Naive thymus-derived CD8-positive, alpha-beta T cell (primary cell): Measurements from ENCODE around the gene TNFAIP8L2. TPM values are rescaled to one million over a fixed set of nuclear protein-coding genes. Genes with fewer than 3 reads are reported as not detected.

Experiments used
- ATAC-seq, 2 donors: fragments of 150-1000 bp; cut with Tn5 transposase in 1 of 2; sonication (Bioruptor Pico), chemical (Tn5 transposase) in 1 of 2; 1 replicate in 1 of 2; 2 replicates in 1 of 2; pipeline ENCODE4 v1.10.0; 2021; ENCODE audit warnings: mild to moderate bottlenecking in 2 of 2, moderate library complexity in 2 of 2
- POLR2A ChIA-PET: fragments of 350-600 bp; sonication (Branson Sonifier 250); formaldehyde crosslinking; loops from one replicate; lab custom pipeline; 2021; ENCODE audit warnings: antibody characterized with exemption; lab: Charles Lee
- DNase-seq, 10 donors: peaks; one replicate each; pipeline versions ENCODE4 v3.0.0 to v3.0.0-alpha.2; 2020 to 2022
- H3K27ac Mint-ChIP-seq, 10 donors: one replicate each; pipeline ENCODE4 v1.8.0; 2020 to 2022; ENCODE audit warnings: mild to moderate bottlenecking in 10 of 10, mixed read lengths in 10 of 10, moderate library complexity in 4 of 10, inconsistent platforms in 1 of 10
- H3K27me3 Mint-ChIP-seq, 5 donors: one replicate each; pipeline ENCODE4 v1.8.0; 2021 to 2022; ENCODE audit warnings: mixed read lengths in 5 of 5
- H3K36me3 Mint-ChIP-seq, 3 donors: one replicate each; pipeline ENCODE4 v1.8.0; 2020 to 2022; ENCODE audit warnings: mixed read lengths in 3 of 3, mild to moderate bottlenecking in 2 of 3, inconsistent platforms in 1 of 3
- H3K4me1 Mint-ChIP-seq, 4 donors: one replicate each; pipeline ENCODE4 v1.8.0; 2021 to 2022; ENCODE audit warnings: mixed read lengths in 4 of 4
- H3K4me3 Mint-ChIP-seq, 10 donors: one replicate each; pipeline ENCODE4 v1.8.0; 2020 to 2022; ENCODE audit warnings: mild to moderate bottlenecking in 10 of 10, mixed read lengths in 10 of 10, moderate library complexity in 6 of 10, inconsistent platforms in 1 of 10
- H3K9me3 Mint-ChIP-seq, 9 donors: one replicate each; pipeline ENCODE4 v1.8.0; 2020 to 2022; ENCODE audit warnings: mixed read lengths in 9 of 9, mild to moderate bottlenecking in 3 of 9, inconsistent platforms in 1 of 9, moderate library complexity in 1 of 9
- polyA plus RNA-seq, 3 donors: library from polyadenylated mRNA; unstranded; fragments of 300-500 nt; fragmentation: Illumina TruSeq; gene quantifications; one replicate each; pipeline ENCODE4 v1.2.3, GENCODE V29; 2021
- total RNA-seq, 8 experiments: library from RNA in 2 of 8; stranded (reverse) in 2 of 8; gene quantifications; one replicate each; pipeline ENCODE4 v1.2.3 and lab custom pipeline; 2021 to 2026

The TNFAIP8L2 gene
- total RNA-seq: 10 to 100 TPM; 31.5 to 33.1 TPM
- 10 to 100 TPM in 2 of 3 donors, 1 to 10 TPM in 1; 9.9 to 37.4 (median 11.7) TPM for polyA plus RNA-seq
- 3.4 to 20.6 (median 12.8) reads per million in 6 experiments for total RNA-seq (lab: John Stamatoyannopoulos, UW)

DNA sequence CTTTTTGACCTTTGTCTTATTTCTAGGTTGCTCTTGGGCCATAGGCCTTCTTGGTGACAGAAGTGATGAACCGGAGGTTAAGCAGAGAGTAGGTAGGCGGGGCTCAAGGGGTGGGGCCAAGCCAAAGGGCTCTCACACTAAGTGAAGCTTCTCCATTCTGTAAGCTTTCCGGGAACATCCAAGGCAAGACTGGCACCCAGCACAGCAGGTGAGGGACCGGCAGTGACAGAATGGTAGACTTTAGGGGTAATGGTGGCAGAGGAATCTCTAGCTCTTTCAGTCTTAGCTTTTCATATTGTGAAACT is at the start of gene TNFAIP8L2:
TSS of gene TNFAIP8L2 (plus strand) at position 135 of the 305 bp plus-strand sequence. CDS start 2,049 bp downstream, outside the sequence.
- Mint-ChIP-seq H3K4me3 (peak within 1 kb of the TSS; percentile 96 to 100 (median 99)), H3K27me3 (no peaks in the 10 kb centered on the region), H3K36me3 (peaks cover 0 to 25% (median 22%) of the 10 kb centered on the region in 3 donors), H3K4me1 (peaks cover 27 to 53% (median 49%) of the 10 kb centered on the region in 4 donors), H3K9me3 (no peaks in the 10 kb centered on the region), H3K27ac (peak within 1 kb of the TSS; percentile 88 to 98 (median 95))
- peak; percentile 54 to 81 (median 62) for DNase-seq
- peak; percentile 82 to 85 for ATAC-seq
- POLR2A ChIA-PET: interaction anchor here (0.8 to 4.0 kb wide), 27 partner anchors 10 to 793 kb away, joined by 3 to 61 read pairs (median 7); partner anchors contain the start of genes C1orf56, CDC42SE1, GABPB2 and LYSMD1

- ATAC-seq: no peak
- DNase-seq: no peak
- peaks cover 0 to 2% (median 0%) of the 10 kb centered on the region in 4 donors for H3K4me1 Mint-ChIP-seq
- H3K27ac Mint-ChIP-seq: peak overlapping the region in 1 of 10 donors; percentile 37
- H3K4me3 Mint-ChIP-seq: no peak overlapping the region
- no peaks in the 10 kb centered on the region for H3K9me3 Mint-ChIP-seq
- H3K36me3 Mint-ChIP-seq: peaks cover 0 to 73% (median 0%) of the 10 kb centered on the region in 3 donors
- H3K27me3 Mint-ChIP-seq: no peaks in the 10 kb centered on the region
- POLR2A ChIA-PET: interaction anchor here (1.3 kb wide), 1 partner anchor 24 kb away, joined by 3 read pairs; no protein-coding TSS in a partner anchor
Observed at GRCh38 chr1:151106894-151107293, 49.6 kb upstream of the TNFAIP8L2 start.

DNA sequence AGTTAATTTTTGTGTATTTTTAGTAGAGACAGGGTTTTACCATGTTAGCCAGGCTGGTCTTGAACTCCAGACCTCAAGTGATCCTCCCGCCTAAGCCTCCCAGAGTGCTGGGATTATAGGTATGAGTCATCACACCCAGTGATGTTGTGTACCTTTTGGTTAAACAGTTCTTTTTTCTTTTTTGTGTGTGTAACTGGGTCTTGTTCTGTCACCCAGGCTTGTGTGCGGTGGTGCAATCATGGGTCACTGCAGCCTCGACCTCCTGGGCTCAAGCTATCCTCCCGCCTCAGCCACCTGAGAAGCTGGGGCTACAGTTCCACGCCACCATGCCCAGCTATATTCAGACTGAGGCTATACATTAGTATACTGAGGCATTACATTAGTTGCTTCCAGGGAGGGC is 48.1 kb upstream of the TNFAIP8L2 start:
- POLR2A ChIA-PET: no interaction called here
- H3K36me3 Mint-ChIP-seq: peaks cover 0 to 76% (median 0%) of the 10 kb centered on the region in 3 donors

GRCh38 chr1:151113877-151114276 is 42.6 kb upstream of the TNFAIP8L2 start:
- H3K36me3 Mint-ChIP-seq: peaks cover 5 to 66% (median 10%) of the 10 kb centered on the region in 3 donors
- H3K9me3 Mint-ChIP-seq: no peaks in the 10 kb centered on the region
- H3K4me3 Mint-ChIP-seq: no peak overlapping the region
- H3K27me3 Mint-ChIP-seq: no peaks in the 10 kb centered on the region
- no peak for DNase-seq
- no peaks in the 10 kb centered on the region for H3K4me1 Mint-ChIP-seq
- no peak overlapping the region for H3K27ac Mint-ChIP-seq
- ATAC-seq: no peak
- POLR2A ChIA-PET: interaction anchor here (0.6 kb wide), 1 partner anchor 31 kb away, joined by 6 read pairs; no protein-coding TSS in a partner anchor

More for the DNA sequence above, 48.1 kb upstream of the TNFAIP8L2 start:
- DNase-seq: no peak
- peaks cover 0 to 2% (median 0%) of the 10 kb centered on the region in 4 donors for H3K4me1 Mint-ChIP-seq
- no peak for ATAC-seq
- no peak overlapping the region for H3K27ac Mint-ChIP-seq
- H3K27me3 Mint-ChIP-seq: no peaks in the 10 kb centered on the region
- no peaks in the 10 kb centered on the region for H3K9me3 Mint-ChIP-seq
- no peak overlapping the region for H3K4me3 Mint-ChIP-seq

GRCh38 chr1:151124763-151125403 is 31.6 kb upstream of the TNFAIP8L2 start:
- Mint-ChIP-seq H3K9me3 (no peaks in the 10 kb centered on the region), H3K27ac (peak overlapping the region in 3 of 10 donors; percentile 18 to 66 (median 20)), H3K4me3 (no peak overlapping the region), H3K36me3 (peaks cover 0 to 58% (median 6%) of the 10 kb centered on the region in 3 donors), H3K4me1 (no peaks in the 10 kb centered on the region), H3K27me3 (no peaks in the 10 kb centered on the region)
- ATAC-seq (no peak), DNase-seq (no peak)
- POLR2A ChIA-PET: interaction anchor here (0.6 kb wide), 1 partner anchor 12 kb away, joined by 3 read pairs; no protein-coding TSS in a partner anchor

DNA sequence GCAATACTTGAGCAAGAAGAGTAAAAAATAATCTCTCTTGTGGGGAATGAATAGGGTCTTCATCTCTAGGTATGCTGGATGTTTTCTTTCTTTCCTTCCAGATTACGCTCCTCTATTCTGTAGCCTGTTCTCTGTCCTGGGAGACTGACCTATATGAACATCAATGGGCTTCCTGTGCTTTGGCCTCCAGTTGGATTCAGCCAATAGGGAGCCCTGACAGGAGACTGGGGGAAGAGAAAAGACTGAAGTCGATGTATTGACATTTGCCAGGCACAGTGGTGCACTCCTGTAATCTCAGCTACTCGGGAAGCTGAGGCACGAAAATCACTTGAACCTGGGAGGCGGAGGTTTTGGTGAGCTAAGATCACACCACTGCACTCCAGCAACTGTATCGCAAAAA is 27.6 kb upstream of the TNFAIP8L2 start:
- Mint-ChIP-seq H3K4me3 (no peak overlapping the region), H3K36me3 (peaks cover 0 to 21% (median 4%) of the 10 kb centered on the region in 3 donors), H3K27ac (no peak overlapping the region), H3K4me1 (peaks cover 0 to 13% (median 12%) of the 10 kb centered on the region in 4 donors), H3K27me3 (no peaks in the 10 kb centered on the region), H3K9me3 (no peaks in the 10 kb centered on the region)
- POLR2A ChIA-PET: interaction anchor here (0.6 kb wide), 1 partner anchor 306 kb away, joined by 3 read pairs; no protein-coding TSS in a partner anchor
- DNase-seq (no peak), ATAC-seq (no peak)

GRCh38 chr1:151130987-151131586 is 25.4 kb upstream of the TNFAIP8L2 start:
- peak overlapping the region; percentile 76 to 91 (median 84) for H3K4me3 Mint-ChIP-seq
- ATAC-seq (peak; percentile 100), DNase-seq (peak; percentile 74 to 94 (median 87))
- no peaks in the 10 kb centered on the region for H3K9me3 Mint-ChIP-seq
- H3K4me1 Mint-ChIP-seq: peaks cover 0 to 13% (median 12%) of the 10 kb centered on the region in 4 donors
- H3K36me3 Mint-ChIP-seq: peaks cover 0 to 6% (median 0%) of the 10 kb centered on the region in 3 donors
- peak overlapping the region; percentile 69 to 97 (median 92) for H3K27ac Mint-ChIP-seq
- no peaks in the 10 kb centered on the region for H3K27me3 Mint-ChIP-seq
- POLR2A ChIA-PET: interaction anchor here (0.5 to 3.1 kb wide), 19 partner anchors 11 to 767 kb away, joined by 3 to 24 read pairs (median 5); partner anchors contain the start of genes CDC42SE1, PSMD4, RPRD2 and SEMA6C

DNA sequence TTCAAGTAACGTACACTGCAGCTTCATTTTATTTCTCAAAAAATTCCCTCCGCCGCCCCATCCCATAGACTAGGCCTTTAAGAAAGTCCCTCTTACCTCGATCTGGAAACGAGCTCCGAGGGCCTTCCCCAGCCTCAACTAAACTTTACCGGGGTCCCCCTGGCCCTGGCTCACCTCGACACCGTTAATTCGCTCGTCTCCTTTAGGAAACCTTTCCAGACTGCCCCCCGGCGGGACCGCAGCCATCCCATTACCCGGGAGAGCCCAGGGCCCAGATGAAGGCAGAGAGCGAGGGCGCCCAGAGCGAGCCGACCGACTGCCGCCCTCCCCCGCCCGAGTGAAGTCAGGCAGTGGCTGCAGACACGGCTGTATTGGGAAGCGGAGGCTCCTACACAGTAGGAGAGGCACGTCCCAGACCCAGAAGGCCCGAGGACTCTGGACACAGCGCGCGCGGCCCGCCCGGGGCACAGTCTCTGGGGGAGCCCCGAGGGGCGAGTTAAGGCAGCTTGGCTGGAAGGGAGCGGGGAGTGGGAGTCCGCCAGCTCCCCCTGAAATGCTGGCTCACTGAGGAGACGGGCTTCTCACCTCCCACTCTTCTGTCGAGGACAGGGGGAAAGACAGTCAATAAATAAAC is 24.6 kb upstream of the TNFAIP8L2 start:
- POLR2A ChIA-PET: interaction anchor here (0.5 to 3.1 kb wide), 18 partner anchors 11 to 768 kb away, joined by 3 to 24 read pairs (median 5); partner anchors contain the start of genes CDC42SE1, RPRD2, SEMA6C and TNFAIP8L2
- no peaks in the 10 kb centered on the region for H3K27me3 Mint-ChIP-seq
- H3K36me3 Mint-ChIP-seq: peaks cover 0 to 2% (median 0%) of the 10 kb centered on the region in 3 donors
- peak overlapping the region in 9 of 10 donors; percentile 79 to 97 (median 93) for H3K27ac Mint-ChIP-seq
- ATAC-seq (no peak), DNase-seq (no peak)
- H3K4me1 Mint-ChIP-seq: peaks cover 4 to 20% (median 12%) of the 10 kb centered on the region in 4 donors
- peak overlapping the region; percentile 76 to 91 (median 84) for H3K4me3 Mint-ChIP-seq
- H3K9me3 Mint-ChIP-seq: no peaks in the 10 kb centered on the region

DNA sequence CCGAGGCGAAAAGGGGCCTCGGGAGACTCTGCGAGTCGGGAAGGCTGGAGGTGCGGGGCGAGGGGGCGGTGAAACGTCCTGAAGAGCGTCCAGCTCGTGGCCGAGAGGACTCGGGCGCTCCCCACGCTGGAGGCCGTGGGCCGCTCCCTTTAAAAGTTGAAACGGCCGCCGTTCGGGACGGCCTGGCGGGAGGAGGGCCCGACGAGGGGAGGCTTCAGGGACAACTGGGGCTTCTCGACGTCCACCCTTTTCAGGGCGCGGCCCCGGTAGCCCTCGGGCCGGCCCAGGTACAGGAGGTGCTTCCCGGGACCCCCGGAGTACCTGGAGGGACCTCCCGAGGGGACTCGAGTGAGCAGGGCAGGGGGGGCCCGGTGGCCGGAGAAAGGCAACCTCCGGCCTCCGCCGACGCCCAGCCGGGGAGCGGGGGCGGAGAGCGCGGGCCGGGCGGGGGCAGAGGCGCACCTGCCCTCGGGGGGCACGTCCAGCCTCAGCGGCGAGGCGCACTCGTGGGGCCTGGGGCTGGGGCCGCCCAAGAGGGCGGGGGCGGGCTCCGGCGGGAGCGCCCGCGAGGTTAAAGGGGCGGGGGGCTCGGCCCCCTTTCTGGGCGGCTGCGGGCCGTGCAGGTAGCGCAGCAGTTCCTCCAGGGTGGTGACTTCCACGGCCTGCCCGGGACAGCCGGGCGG is 24.0 kb upstream of the TNFAIP8L2 start:
- Mint-ChIP-seq H3K4me3 (peak overlapping the region in 4 of 10 donors; percentile 7 to 76 (median 32)), H3K9me3 (no peaks in the 10 kb centered on the region), H3K27ac (no peak overlapping the region), H3K4me1 (peaks cover 5 to 21% (median 12%) of the 10 kb centered on the region in 4 donors), H3K36me3 (peaks cover 0 to 2% (median 0%) of the 10 kb centered on the region in 3 donors), H3K27me3 (no peaks in the 10 kb centered on the region)
- POLR2A ChIA-PET: interaction anchor here (1.2 to 3.1 kb wide), 5 partner anchors 10 to 25 kb away, joined by 3 to 24 read pairs (median 20); partner anchors contain the start of genes SEMA6C and TNFAIP8L2
- DNase-seq (no peak), ATAC-seq (no peak)

DNA sequence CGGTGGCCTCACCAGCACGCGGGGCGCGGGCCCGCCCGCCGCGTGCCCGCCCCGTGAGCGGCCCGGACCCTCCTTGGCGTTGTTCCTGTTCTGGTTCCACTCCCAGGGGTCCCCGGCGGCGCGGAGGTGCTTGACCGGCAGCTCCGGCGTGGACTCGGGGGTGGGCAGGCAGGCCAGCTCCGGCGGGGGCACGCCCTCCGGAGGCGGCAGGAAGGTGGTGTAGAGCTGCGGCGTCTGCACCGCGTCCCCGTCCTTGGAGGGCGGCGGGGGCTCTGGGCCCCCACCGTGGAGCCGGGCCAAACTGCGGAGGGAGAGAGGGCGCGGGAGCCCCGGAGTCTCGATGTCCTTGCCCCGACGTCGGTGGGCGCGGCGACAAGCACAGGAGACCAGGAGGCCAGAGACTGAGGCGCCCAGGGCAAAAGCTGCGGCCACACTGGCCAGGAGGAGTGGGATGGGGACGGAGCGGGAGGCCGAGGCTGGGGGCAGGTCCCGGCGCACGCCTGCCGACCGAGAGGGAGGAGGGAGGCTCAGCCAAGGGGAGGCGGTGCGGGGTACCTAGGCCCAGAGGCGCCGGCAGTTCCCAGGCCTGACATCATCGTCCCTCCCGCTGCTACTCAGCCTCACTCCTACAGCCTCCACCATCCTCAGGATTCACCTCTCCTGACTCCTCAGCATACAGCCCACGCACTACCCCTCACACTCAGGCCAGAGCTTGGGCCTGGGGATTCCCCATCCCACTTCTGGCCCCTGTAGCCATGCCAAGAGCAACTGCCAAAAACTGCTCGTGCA is 23.2 kb upstream of the TNFAIP8L2 start:
- H3K27ac Mint-ChIP-seq: no peak overlapping the region
- POLR2A ChIA-PET: interaction anchor here (3.1 kb wide), 1 partner anchor 9 kb away, joined by 24 read pairs; no protein-coding TSS in a partner anchor
- ATAC-seq (no peak), DNase-seq (no peak)
- no peak overlapping the region for H3K4me3 Mint-ChIP-seq
- no peaks in the 10 kb centered on the region for H3K9me3 Mint-ChIP-seq
- peaks cover 0 to 2% (median 0%) of the 10 kb centered on the region in 3 donors for H3K36me3 Mint-ChIP-seq
- H3K4me1 Mint-ChIP-seq: peaks cover 5 to 21% (median 12%) of the 10 kb centered on the region in 4 donors
- H3K27me3 Mint-ChIP-seq: no peaks in the 10 kb centered on the region

GRCh38 chr1:151134396-151134795 is 22.1 kb upstream of the TNFAIP8L2 start:
- H3K9me3 Mint-ChIP-seq: no peaks in the 10 kb centered on the region
- H3K4me1 Mint-ChIP-seq: peaks cover 5 to 21% (median 12%) of the 10 kb centered on the region in 4 donors
- H3K27me3 Mint-ChIP-seq: no peaks in the 10 kb centered on the region
- POLR2A ChIA-PET: interaction anchor here (0.5 kb wide), 1 partner anchor 877 kb away, joined by 3 read pairs; the partner anchor contains the start of gene CA14
- ATAC-seq: no peak
- DNase-seq: no peak
- no peaks in the 10 kb centered on the region for H3K36me3 Mint-ChIP-seq
- H3K27ac Mint-ChIP-seq: peak overlapping the region in 2 of 10 donors; percentile 71 to 75
- H3K4me3 Mint-ChIP-seq: peak overlapping the region in 4 of 10 donors; percentile 13 to 34 (median 16)
